Measurements from ENCODE around the gene BUD13. TPM values are rescaled to one million over a fixed set of nuclear protein-coding genes. Genes with fewer than 3 reads are reported as not detected.
A peak's percentile ranks its signal among the peaks of the same experiment; 100 is the strongest.
"Not testable (repeated sequence)": the region's sequence is repeated elsewhere in the genome, so short reads cannot be mapped to it uniquely, and the experiment has no call there.

The BUD13 gene, protein sequence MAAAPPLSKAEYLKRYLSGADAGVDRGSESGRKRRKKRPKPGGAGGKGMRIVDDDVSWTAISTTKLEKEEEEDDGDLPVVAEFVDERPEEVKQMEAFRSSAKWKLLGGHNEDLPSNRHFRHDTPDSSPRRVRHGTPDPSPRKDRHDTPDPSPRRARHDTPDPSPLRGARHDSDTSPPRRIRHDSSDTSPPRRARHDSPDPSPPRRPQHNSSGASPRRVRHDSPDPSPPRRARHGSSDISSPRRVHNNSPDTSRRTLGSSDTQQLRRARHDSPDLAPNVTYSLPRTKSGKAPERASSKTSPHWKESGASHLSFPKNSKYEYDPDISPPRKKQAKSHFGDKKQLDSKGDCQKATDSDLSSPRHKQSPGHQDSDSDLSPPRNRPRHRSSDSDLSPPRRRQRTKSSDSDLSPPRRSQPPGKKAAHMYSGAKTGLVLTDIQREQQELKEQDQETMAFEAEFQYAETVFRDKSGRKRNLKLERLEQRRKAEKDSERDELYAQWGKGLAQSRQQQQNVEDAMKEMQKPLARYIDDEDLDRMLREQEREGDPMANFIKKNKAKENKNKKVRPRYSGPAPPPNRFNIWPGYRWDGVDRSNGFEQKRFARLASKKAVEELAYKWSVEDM
- 17.2 and 17.9 TPM in 2 replicates for total RNA-seq

DNA sequence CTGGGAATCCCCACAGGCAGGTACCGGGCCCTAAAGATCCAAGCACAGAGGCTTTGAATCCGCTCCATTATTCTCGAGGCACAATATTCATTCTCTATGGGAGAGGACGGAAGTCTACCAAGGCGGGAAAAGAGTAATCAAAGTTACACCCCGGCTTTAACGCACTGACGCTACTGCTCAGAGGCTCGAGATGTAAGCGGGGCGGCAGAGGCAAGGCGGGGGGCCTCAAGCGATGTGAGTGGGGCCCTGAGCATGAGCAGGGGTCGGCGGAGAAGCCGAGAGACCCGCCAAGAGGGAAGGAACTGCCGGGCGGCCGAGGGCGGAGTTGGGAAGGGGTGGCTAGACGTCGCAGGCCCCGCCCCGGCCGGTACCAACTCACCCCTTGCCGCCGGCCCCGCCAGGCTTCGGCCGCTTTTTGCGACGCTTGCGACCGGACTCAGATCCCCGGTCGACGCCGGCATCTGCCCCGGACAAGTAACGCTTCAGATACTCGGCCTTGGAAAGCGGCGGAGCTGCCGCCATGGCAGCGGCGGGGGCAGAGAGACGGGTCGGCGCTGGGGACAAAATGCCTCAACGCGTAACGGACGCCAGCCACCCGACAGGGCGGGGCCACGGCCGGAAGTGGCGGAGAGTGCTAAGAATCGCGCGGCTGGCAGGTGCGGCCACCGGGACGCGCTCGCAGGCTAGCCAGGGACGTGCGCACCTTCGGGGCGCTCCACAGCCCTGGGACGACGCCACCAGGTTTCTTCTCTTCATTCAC lies at the start of gene BUD13:
Gene BUD13 (minus strand): TSS at position 545 of the 760 bp plus-strand sequence. CDS start 23 bp downstream, at position 522.
- DNase-seq: peak; percentile 91

DNA sequence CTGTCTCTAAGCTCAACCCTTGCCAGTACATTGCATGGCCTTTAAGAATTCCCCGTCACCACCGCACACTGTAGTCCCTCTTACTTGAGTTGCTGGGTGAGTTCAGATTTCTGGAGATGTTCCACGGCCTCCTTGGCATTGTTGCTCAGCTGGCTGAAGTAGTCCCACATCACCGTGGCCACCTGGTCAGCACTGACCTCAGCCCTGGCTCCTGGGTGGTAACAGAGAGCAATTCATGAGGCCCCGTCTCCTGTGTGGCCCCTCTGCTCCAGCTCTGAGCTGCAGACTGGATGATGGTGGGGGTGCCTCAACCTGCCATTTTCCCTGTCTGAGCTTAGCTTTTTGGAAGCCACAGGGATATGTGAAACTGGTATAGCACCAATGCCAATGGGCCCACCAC lies 49.8 kb upstream of the BUD13 start:
- DNase-seq: no peak

DNA sequence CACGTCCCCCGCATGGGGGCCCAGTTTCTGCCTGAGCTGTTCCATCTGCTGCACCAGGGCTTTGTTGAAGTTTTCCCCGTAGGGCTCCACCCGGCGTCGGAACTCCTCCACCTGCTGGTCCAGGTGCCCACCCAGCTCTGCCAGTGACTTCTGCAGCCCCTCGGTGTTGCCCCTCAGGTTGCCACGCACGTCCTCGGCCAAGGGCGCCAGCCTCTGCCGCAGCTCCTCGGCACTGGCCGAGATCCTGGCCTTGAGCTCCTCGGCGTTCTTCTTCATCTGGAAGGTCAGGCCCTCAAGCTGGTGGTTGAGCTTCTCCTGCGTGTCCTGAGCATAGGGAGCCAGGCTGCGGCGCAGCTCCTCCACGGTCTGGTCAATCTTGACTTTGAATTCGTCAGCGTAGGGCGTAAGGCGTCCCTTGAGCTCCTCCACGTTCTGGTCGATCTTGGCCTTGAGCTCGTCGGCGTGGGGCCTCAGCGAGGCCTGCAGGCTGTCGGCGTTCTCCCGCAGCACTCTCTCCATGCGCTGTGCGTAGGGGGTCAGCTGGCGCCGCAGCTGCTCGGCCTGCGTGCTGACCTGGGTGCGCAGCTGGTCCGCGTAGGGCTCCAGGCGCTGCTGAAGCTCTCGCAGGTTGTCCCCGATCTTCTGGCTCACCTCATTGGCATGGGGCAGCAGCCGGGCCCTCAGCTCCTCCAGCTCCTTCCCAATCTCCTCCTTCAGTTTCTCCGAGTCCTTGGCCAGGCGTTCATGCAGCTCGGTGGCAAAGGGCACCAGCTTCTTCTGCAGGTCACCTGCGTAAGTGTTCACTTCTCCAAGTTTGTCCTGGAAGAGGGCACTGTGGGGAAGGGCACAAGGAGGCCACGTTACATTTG lies 48.5 kb upstream of the BUD13 start:
- DNase-seq: no peak

DNA sequence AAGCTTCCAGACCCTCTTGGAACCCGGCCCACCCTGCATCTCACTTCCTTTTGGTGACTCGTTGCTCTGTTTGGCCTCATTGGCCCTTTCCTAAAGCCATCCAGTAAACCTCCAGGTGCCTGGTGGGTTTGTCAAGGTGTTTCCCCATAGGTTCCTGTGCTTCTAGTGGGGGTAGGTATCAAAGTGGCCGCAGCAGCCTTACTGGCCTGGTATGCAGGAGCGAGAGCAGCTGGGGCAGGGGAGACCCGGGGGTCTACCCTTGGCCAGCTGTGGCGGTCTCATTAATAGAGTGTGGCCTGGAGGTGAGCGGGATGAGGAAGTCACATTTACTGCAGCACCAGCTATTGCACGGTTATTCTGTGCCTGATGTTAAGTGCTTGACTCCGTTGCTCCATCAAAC lies 46.3 kb upstream of the BUD13 start:
- no peak for DNase-seq

DNA sequence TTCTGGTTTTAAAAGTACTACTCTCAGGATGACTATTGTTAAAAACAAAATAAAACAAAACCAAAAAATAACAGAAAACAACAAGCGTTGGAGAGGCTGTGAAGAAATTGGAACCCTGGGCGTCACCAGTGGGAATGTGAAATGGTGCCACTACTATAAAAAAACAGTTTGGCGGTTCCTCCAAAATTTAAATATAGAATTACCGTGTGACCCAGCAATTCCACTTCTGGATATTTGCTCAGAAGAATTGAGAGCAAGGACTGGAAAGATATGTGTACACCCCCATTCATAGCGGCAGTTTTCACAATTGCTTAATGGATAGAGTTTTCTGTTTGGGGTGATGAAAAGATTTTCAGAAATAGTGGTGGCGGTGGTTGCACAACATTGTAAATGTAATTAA lies 41.7 kb upstream of the BUD13 start:
- DNase-seq: no peak

DNA sequence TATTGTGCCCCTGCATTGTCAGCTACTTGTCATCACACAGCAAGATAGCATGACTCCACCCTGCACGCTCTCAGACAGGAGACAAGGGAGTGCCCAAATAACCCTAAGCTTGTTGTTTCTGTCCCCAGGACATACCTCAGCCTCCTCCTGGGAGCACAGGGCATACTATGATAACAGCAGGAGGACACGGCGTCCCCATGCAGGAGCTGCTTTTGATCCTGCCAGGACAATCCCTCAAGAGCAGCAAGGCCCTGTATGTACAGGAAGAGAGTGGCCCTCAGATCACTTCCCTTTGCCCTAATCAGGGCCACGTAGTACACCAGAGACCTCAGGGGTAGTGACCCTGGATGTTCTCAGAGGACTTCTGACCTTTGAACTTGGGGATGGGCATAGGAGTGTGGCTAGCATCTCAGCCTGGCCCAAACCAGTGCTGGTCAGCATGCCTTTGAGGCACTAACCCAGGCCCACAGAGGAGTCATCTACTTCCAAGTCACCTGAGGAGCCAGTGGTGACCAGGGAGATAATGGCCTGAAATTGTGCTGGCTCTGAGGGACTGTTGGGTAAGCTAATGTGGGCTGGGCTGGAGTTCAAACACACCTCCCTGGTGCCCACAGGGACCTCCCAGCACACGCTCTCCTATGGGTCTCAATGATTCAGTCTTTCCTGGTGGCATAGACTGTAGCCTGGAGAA lies 41.1 kb upstream of the BUD13 start:
- no peak for DNase-seq

DNA sequence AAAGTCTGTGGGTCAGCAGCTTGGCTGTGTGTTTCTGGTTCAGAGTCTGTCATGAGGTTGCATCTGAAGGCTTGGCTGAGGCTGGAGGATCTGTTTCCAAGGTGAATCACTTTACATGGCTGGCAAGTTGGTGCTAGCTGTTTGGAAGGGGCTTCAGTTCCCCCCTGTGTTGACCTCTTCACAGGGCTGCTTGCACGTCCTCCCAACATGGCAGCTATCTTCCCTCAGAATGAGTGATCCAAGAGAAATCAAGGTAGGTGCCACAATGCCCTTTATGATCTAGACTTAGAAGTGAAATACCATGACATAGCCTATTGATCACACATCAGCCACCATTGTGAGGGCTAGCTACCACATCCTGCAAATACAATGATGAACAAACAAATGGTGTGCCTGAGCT lies 40.4 kb upstream of the BUD13 start:
- no peak for DNase-seq

DNA sequence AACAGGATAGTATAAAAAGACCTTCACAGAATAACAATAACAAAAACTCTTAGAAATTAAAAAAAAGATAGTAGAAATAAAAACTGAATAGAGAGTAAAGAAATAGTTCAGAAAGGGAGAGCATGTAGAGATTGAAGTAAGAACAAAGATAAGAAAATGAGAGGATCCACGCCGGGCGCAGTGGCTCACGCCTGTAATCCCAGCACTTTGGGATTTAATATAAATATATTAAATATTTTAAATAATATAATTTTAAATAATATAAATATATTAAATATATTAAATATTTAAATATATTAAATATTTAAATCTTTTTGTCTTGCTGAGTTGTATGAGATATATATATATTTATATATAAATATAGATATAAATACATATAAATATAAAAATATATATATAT lies 39.3 kb upstream of the BUD13 start:
- no peak for DNase-seq

DNA sequence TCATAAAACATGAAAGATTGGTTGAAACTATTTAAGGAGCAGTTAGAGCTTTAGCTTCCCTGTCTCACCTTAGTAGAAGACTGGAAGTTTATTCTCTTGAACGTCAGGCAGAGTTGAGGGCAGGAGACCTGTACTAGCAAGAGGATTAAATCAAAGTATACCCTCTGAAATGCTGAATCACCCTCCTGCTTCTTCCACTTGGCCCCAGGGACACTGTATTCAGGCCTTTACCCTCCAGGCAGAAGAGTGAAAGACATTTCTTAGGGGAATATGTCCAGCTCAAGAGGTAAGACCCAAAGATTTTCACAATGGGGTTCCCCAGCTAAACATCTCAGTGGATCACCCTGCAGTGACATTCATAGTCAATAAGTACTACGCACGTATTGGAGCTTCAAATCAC lies 38.4 kb upstream of the BUD13 start:
- DNase-seq: no peak

DNA sequence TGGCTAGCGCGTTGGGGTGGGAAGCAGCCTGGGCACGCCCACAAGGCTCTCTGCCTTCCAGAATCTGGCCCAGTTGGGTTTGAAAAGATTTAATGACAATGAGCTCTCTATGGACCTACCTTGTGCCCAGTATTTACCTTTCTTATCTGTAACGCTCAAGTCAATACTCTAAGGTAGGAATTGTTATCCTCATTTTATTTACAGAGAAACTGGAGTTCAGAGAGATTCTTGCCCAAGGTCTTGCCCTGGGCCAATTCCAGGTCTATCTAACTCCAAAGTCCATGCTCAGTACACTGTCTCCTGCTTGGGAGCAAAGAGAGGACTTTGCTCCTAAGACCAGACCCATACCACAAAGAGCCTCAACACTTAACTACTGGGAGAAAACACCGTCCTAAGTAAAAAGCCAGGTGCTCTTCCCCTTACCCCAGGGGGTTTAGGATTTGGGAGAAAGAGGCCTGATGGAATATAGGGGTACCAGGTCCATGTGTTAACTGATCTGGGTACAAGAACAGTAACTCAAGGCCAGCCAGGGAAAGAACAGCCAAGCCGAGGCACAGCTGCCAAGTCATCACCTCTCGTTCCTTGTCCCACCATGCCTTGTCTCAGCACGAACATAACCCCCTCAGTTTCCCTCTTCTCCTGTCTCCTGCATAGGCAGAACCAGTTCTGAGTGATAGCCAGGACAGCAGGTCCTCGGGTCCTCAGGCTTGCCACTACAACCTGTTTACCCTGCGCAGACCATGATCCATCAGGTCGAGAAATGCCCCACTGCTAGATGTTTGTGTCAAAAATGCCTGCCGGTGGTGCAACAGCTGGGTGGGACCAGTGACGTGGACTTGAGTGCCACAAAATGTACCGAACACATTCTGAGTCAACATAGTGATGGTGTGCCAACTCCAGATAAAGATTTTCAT lies 35.7 kb upstream of the BUD13 start:
- no peak for DNase-seq

DNA sequence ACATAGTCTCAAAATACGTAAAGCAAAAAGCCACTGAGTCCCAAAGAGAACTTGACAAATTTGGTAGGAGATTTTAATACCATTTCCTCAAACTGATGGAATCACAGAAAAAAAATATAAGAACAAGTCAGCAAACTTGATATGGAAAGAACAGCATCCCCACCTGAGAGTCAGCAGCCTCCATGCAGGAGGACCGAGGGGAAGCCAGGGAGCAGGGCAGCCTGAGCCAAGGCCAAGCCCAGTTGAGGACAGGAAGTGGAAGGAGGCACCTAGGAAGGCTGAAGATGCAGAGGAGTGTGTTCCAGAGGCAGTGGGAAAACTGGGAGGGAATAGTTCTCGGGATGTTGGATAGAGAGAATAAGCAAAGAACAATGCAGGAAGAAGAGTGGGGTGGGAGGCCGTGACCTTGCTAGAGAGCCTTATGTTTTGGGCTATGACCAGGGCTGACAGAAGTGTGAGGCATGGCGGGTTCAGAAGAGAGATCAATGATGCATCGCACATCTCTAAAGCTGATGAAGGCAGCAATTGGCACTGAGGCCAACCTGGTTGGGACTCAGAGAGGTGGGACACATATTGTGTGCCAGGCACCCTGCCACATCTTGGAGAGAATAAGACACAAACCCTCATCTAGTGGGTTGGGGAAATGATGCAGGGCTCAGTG lies 34.9 kb upstream of the BUD13 start:
- DNase-seq: no peak

DNA sequence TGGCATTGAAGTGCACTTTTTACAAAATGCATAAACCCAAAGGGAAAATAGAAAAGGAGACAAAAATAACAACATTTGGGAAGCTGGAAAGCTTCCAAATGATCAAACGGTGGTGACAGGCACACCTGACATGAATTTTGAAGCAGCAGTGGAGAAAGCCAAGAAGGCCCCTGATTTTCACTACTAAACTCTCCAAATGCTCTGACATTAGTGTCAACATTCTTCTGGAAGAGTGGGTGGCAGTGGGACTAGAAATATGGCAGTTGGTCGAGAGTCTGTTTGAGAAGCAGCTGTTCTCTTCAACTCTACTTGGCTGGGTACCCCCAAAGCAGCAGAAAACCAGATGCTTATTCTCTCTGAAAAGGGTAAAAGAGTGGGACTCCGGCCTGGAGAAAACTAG lies 31.2 kb upstream of the BUD13 start:
- no peak for DNase-seq

DNA sequence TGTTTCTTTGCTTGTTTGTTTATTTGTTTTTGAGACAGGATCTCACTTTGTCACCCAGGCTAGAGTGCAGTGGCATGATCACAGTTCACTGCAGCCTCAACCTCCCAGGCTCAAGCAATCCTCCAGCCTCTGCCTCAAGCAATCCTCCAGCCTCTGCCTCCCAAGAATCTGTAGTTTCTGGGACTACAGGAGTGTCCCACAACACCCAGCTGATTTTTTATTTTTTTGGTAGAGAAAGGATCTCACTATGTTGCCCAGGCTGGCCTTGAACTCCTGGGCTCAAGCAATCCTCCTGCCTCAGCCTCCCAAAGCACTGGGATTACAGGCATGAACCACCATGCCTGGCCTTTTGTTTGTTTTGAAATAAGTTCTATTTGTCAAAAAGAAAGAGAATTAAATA lies 28.9 kb upstream of the BUD13 start:
- DNase-seq: not testable (repeated sequence)

DNA sequence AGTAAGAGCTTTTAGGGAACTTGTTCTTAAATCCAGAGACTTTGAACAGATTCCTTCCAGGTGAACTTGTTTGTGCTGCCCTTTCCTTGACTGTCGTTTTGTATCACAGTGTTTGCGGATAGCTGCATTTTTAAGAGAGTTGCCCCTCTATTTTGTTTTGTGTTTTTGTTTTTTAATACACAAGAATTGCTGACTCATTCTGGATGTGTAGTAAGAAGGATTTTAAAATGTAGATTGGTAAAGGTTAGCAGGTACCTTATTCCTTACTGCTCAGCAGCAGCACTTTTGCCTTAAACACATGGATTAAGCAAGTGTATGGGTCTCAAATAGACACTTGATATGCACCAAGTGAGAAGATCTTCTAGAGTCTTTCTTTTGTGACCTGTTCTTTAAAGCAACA lies 27.8 kb upstream of the BUD13 start:
- no peak for DNase-seq

DNA sequence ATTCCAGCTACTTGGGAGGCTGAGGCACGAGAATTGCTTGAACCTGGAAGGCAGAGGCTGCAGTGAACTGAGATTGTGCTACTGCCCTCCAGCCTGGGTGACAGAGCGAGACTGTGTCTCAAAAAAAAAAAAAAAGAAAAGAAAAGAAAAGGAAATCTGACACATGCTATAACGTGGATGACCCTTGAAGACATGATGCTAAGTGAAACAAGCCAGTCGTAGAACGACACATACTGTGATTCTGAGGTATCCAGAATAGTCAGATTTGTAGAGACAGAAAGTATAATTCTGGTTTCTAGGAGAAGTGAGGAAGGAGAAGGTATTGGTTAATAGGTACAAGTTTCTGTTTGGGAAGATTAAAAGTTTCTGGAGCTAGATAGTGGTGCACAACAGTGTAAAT lies 25.6 kb upstream of the BUD13 start:
- no peak for DNase-seq

DNA sequence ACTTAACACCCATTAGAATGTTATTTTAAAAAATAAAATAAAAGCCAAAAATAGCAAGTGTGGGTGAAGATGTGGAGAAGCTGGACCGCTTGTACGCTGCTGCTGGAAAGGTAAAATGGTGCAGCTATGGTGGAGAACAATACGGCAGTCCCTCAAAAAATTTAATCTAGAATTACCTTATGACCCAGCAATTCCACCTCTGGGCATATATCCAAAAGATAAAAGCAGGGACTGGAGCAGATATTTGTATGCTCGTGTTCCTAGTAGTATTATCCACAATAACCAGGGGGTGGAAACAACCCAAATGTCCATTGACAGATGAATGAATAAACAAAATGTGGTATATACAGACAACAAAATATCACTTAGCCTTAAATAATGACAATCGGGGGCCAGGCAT lies 25.0 kb upstream of the BUD13 start:
- no peak for DNase-seq

DNA sequence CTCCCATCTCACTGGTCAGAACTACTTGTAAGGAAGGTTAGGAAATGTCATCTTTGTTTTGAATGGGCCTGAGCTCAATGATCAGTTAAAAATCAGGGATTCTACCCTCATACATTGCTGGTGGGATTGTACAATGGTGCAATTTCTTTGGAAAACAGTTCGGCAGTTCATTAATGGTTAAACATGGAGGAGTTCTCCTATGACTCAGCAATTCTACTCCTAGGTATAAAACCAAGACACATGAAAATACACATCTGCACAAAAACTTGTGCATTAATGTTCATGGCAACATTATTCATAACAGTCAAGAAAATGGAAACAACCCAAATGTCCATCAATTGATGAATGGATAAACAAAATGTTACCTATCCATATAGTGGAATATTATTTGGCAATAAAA lies 23.8 kb upstream of the BUD13 start:
- no peak for DNase-seq

DNA sequence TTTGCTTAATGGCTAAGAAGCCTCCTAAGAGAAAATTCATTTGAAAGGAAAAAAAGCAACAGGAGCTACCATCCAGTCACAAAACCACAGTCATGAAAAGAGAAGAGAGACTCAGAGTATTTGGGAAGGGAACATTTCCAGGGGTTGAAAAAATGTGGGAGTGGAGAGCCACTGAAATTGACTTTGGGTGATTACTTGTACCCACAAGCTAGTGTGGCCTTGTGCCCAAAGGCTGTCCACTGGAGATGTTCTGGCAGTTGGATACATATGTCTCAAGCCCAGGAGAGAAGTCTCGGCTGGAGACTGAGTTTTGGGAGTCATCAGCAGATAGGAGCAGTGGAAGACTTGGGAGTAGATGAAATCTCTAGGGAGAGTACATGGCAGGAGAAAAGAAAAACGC lies 22.1 kb upstream of the BUD13 start:
- no peak for DNase-seq

DNA sequence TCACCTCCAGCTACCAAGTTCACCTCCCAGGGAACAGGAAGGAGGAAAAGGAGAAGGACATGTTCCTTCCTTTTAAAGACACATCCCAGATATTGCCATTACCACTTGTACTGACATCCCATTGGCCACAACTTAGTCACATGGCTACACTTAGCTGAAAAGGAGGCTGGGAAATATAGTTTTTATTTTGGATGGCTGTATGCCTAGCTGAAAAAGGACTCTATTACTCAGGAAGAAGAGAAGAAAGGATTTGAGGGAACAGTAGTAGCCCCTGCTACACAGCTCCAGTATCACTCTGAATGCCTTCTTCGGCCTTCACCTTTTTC lies 20.9 kb upstream of the BUD13 start:
- DNase-seq: no peak

Data from dermis blood vessel endothelial cell (primary cell).